Body of pancreas (tissue), 4 donors: ENCODE results near the gene GH1.

Experiments used
- POLR2A ChIP-seq, 3 donors: fragments of 450-650 bp; IDR thresholded peaks; one replicate each; pipeline ENCODE4 v1.6.1; 2016; ENCODE audit warnings: antibody characterized with exemption in 3 of 3, mild to moderate bottlenecking in 2 of 3
- TF ChIP-seq, protein P1 (sequence below), 7 experiments: fragments of 450-650 bp in 4 of 7; fragments of 200-600 bp in 3 of 7; sonication (generic) in 3 of 7; IDR thresholded peaks; one replicate each; pipeline ENCODE4 v1.5.1; 2016 to 2019; ENCODE audit warnings: antibody characterized with exemption in 7 of 7

DNA sequence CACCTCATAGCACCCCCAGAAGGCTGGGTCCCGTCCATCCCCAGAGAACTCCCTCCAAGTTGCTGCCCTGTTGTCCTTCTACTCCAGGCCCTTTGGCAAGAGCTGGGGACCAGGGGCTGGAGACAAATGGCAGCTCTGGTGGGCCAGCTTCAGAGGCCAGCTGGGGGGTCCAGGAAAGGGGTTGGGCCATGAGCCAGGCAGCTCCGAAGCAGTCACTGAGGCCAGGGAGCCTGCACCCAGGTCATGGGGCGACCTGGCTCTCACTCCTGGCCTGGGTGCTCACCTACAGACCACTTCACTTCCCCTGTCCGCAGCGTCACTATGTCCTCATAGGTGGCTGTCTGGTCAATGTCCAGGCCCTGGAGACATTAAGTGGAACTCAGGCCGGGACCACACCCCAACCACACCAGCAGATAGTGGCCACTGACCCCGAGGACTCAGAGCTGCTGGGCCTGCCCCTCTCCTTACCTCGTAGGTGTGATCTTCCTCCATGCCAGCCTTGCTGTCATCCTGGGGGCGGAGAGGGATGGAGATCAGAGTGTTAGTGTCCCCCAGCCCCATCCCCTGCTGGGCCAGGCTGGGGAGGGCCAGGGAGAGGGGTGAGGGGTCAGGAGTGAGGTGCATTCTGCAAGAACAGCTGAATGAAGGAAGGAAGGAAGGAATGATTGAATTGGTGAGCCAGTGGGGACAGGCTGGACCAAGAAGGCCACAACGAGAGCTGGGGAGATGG lies 10.5 kb upstream of the GH1 start:
- TF ChIP-seq, protein P1, sequence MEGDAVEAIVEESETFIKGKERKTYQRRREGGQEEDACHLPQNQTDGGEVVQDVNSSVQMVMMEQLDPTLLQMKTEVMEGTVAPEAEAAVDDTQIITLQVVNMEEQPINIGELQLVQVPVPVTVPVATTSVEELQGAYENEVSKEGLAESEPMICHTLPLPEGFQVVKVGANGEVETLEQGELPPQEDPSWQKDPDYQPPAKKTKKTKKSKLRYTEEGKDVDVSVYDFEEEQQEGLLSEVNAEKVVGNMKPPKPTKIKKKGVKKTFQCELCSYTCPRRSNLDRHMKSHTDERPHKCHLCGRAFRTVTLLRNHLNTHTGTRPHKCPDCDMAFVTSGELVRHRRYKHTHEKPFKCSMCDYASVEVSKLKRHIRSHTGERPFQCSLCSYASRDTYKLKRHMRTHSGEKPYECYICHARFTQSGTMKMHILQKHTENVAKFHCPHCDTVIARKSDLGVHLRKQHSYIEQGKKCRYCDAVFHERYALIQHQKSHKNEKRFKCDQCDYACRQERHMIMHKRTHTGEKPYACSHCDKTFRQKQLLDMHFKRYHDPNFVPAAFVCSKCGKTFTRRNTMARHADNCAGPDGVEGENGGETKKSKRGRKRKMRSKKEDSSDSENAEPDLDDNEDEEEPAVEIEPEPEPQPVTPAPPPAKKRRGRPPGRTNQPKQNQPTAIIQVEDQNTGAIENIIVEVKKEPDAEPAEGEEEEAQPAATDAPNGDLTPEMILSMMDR (IDR thresholded peaks at IDR 0.05): no peak
- no peak for TF ChIP-seq POLR2A (IDR thresholded peaks at IDR 0.05)
